CD4-positive, alpha-beta T cell (primary cell): Measurements from ENCODE around the gene GATA3. TPM values are rescaled to one million over a fixed set of nuclear protein-coding genes. Genes with fewer than 3 reads are reported as not detected.

Experiments
- ATAC-seq: fragments of 200-7000 bp; cut with Tn5 transposase; one replicate; pipeline ENCODE4 v1.10.0; 2022; ENCODE audit warnings: mild to moderate bottlenecking; ENCODE audit not compliant: poor library complexity
- CTCF ChIA-PET: fragments of 350-600 bp; sonication (Branson Sonifier 250); formaldehyde crosslinking; loops from one replicate; lab custom pipeline; 2021; ENCODE audit warnings: antibody characterized with exemption, inconsistent platforms; lab: Charles Lee
- POLR2A ChIA-PET: fragments of 350-600 bp; sonication (Branson Sonifier 250); formaldehyde crosslinking; loops from one replicate; lab custom pipeline; 2021; ENCODE audit warnings: antibody characterized with exemption, inconsistent platforms; lab: Charles Lee
- DNase-seq, 14 experiments: peaks; one replicate each; pipeline ENCODE4 v3.0.0-alpha.2; 2013 to 2020; ENCODE audit warnings: mixed read lengths in 2 of 14
- H3K27ac ChIP-seq, 2 donors: one replicate each; pipeline versions ENCODE4 v1.5.1 to v1.7.0; 2013; ENCODE audit warnings: low read length in 2 of 2, low read depth in 1 of 2, mild to moderate bottlenecking in 1 of 2
- H3K27me3 ChIP-seq, 2 experiments: 1 replicate in 1 of 2; 2 replicates in 1 of 2; pipeline versions ENCODE4 v1.6.1 to v1.7.0; 2013; ENCODE audit warnings: low read length in 2 of 2, control low read depth in 1 of 2, mild to moderate bottlenecking in 1 of 2, moderate library complexity in 1 of 2; ENCODE audit not compliant: insufficient read depth in 2 of 2, control insufficient read depth in 1 of 2
- H3K36me3 ChIP-seq: one replicate; pipeline ENCODE4 v1.6.1; 2013; ENCODE audit warnings: low read length, control low read depth; ENCODE audit not compliant: insufficient read depth
- H3K4me1 ChIP-seq: one replicate; pipeline ENCODE4 v1.6.1; 2013; ENCODE audit warnings: low read length, control low read depth; ENCODE audit not compliant: insufficient read depth
- H3K4me3 ChIP-seq: one replicate; pipeline ENCODE4 v1.5.1; 2013; ENCODE audit warnings: mild to moderate bottlenecking, low read length, moderate library complexity
- H3K9me3 ChIP-seq, 2 experiments: 1 replicate in 1 of 2; 2 replicates in 1 of 2; pipeline versions ENCODE4 v1.6.1 to v1.7.0; 2013; ENCODE audit warnings: low read length in 2 of 2, mild to moderate bottlenecking in 2 of 2, control low read depth in 1 of 2, moderate library complexity in 1 of 2; ENCODE audit not compliant: control insufficient read depth in 1 of 2, insufficient read depth in 1 of 2
- H3K27ac Mint-ChIP-seq: one replicate; pipeline ENCODE4 v1.8.0; 2020; ENCODE audit warnings: mixed read lengths
- H3K27me3 Mint-ChIP-seq: one replicate; pipeline ENCODE4 v1.8.0; 2021; ENCODE audit warnings: mixed read lengths
- H3K36me3 Mint-ChIP-seq: one replicate; pipeline ENCODE4 v1.8.0; 2021; ENCODE audit warnings: low read depth, mixed read lengths
- H3K4me1 Mint-ChIP-seq: one replicate; pipeline ENCODE4 v1.8.0; 2021; ENCODE audit warnings: low read depth, mixed read lengths
- H3K4me3 Mint-ChIP-seq: one replicate; pipeline ENCODE4 v1.8.0; 2020; ENCODE audit warnings: mild to moderate bottlenecking, mixed read lengths
- H3K9me3 Mint-ChIP-seq: one replicate; pipeline ENCODE4 v1.8.0; 2020; ENCODE audit warnings: mixed read lengths
- CTCF ChIP-seq: fragments of 200-600 bp; IDR thresholded peaks from one replicate; pipeline ENCODE4 v1.8.0; 2022; ENCODE audit warnings: antibody characterized with exemption, mild to moderate bottlenecking
- intact Hi-C, 2 experiments: fragments of 100-400 bp; cut with DNase I in 1 of 2; cut with micrococcal nuclease in 1 of 2; formaldehyde crosslinking; loops; one replicate each; pipeline versions ENCODE4 v1.15.1 to v1.9.0; 2023 to 2025; cut with DNase I, micrococcal nuclease
- total RNA-seq, 174 experiments: library from RNA in 2 of 174; stranded (reverse) in 2 of 174; gene quantifications; one replicate each; pipeline ENCODE4 v1.2.3 and lab custom pipeline; 2021 to 2026

The GATA3 gene
- total RNA-seq, 2 experiments from 2014 or later, result 128 to 141 TPM

DNA sequence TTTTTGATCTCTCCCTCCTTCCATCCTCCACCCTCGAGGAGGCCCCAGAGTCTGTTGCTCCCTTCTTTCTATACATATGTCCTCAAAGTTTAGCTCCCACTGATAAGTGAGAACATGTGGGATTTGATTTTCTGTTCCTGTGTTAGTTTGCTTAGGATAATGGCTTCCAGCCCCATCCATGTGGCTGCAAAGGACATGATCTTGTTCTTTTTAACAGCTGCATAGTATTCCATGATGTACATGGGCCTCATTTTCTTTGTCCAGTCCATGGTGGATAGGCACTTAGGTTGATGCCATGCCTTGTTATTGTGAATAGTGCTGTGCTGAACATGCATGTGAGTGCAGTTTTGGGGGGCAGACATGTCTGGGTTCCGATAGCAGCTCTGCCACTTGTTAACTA, 51.4 kb downstream of the GATA3 start:
- ChIA-PET POLR2A (no interaction called here), CTCF (no interaction called here)

DNA sequence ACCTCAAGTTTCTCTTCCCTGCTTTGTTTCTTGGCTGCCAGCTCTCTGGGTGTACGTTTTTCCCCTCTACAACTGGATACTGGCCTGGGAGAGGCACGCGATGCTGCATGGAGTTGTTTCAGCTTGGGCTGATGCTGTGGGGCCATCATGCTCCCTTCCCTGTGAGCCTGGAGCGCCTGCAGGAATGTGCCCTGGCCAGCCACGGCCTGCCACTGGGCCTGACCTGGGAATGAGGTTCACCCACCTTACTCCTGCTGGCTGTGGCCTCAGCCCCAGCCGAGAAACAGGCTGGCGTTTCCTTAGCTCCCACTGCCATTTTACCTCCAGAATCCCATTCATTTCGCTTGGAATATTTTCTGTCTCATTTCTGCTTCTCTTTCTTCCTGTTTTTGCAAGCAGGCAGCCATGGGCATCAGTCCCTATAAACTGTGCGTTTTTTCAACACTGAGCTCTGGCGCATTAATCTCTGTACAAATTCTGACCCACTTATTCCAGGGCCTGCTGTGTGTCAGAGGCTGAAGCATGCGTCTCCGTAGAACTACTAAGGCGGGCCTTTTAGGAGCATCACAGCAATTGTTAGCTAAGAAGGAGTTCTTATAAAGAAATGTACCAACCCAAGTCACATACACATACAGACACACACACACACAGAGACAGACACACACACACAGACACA, 57.9 kb downstream of the GATA3 start:
- intact Hi-C loops, result no loop called here
- no peak overlapping the region for H3K27ac Mint-ChIP-seq
- CTCF ChIA-PET, result no interaction called here
- no peaks in the 10 kb centered on the region for H3K4me1 Mint-ChIP-seq
- Histone ChIP-seq H3K4me1 (no peaks in the 10 kb centered on the region), H3K36me3 (no peaks in the 10 kb centered on the region), H3K27me3 (no peaks in the 10 kb centered on the region), H3K9me3 (no peaks in the 10 kb centered on the region), H3K27ac (no peak overlapping the region), H3K4me3 (no peak overlapping the region)
- H3K9me3 Mint-ChIP-seq, result no peaks in the 10 kb centered on the region
- no peak for DNase-seq
- no peaks in the 10 kb centered on the region for H3K27me3 Mint-ChIP-seq
- no peak for TF ChIP-seq CTCF
- no peak overlapping the region for H3K4me3 Mint-ChIP-seq
- no peak for ATAC-seq
- no peaks in the 10 kb centered on the region for H3K36me3 Mint-ChIP-seq
- POLR2A ChIA-PET, result interaction anchor here (1.0 kb wide), 1 partner anchor 37 kb away, joined by 3 read pairs; no protein-coding TSS in a partner anchor

More for the DNA sequence above, 51.4 kb downstream of the GATA3 start:
- Histone ChIP-seq H3K36me3 (no peaks in the 10 kb centered on the region), H3K27ac (no peak overlapping the region), H3K27me3 (no peaks in the 10 kb centered on the region), H3K4me3 (no peak overlapping the region), H3K4me1 (peaks cover 4% of the 10 kb centered on the region), H3K9me3 (peaks cover 0 to 3% of the 10 kb centered on the region in 2 experiments)
- Mint-ChIP-seq H3K27ac (no peak overlapping the region), H3K27me3 (no peaks in the 10 kb centered on the region), H3K4me1 (no peaks in the 10 kb centered on the region), H3K9me3 (no peaks in the 10 kb centered on the region), H3K36me3 (no peaks in the 10 kb centered on the region), H3K4me3 (no peak overlapping the region)
- ATAC-seq (no peak), DNase-seq (no peak)
- TF ChIP-seq CTCF, result no peak
- intact Hi-C loops, result no loop called here

GRCh38 chr10:8112942-8113442, 58.5 kb downstream of the GATA3 start:
- no peak for ATAC-seq
- H3K27me3 Mint-ChIP-seq, result no peaks in the 10 kb centered on the region
- H3K4me3 Mint-ChIP-seq, result no peak overlapping the region

More at GRCh38 chr10:8112942-8113442, 58.5 kb downstream of the GATA3 start:
- TF ChIP-seq CTCF, result no peak
- no peak overlapping the region for H3K27ac Mint-ChIP-seq
- Histone ChIP-seq H3K4me1 (no peaks in the 10 kb centered on the region), H3K4me3 (no peak overlapping the region), H3K9me3 (no peaks in the 10 kb centered on the region), H3K36me3 (no peaks in the 10 kb centered on the region), H3K27me3 (no peaks in the 10 kb centered on the region), H3K27ac (no peak overlapping the region)
- POLR2A ChIA-PET, result no interaction called here
- no peak for DNase-seq
- no peaks in the 10 kb centered on the region for H3K9me3 Mint-ChIP-seq
- no peaks in the 10 kb centered on the region for H3K36me3 Mint-ChIP-seq
- intact Hi-C loops, result no loop called here
- CTCF ChIA-PET, result no interaction called here
- no peaks in the 10 kb centered on the region for H3K4me1 Mint-ChIP-seq
